ENCODE measurements around the gene LEF1. TPM values are rescaled to one million over a fixed set of nuclear protein-coding genes. Genes with fewer than 3 reads are reported as not detected.

The LEF1 gene
- total RNA-seq, 1 donor from 2014 or later = 19.4 TPM

GRCh38 chr4:108169664-108170063 is 932 bp upstream of the LEF1 start:
- H3K36me3 Mint-ChIP-seq = peaks cover 4% of the 10 kb centered on the region
- H3K4me1 Mint-ChIP-seq = peaks cover 55% of the 10 kb centered on the region
- Histone ChIP-seq H3K27ac (no peak overlapping the region), H2AFZ (replicated peaks) (no peak overlapping the region), H3K9ac (no peak overlapping the region), H3K4me2 (peak overlapping the region; percentile 98), H3K27me3 (peaks cover 89% of the 10 kb centered on the region), H3K4me3 (peak overlapping the region; percentile 71), H3K9me3 (ENCODE audit: low read depth) (no peaks in the 10 kb centered on the region), H4K20me1 (ENCODE audit: low read depth) (peaks cover 26% of the 10 kb centered on the region), H3F3A (ENCODE audit: low read depth) (peaks cover 57% of the 10 kb centered on the region), H3K79me2 (ENCODE audit: low read depth) (no peaks in the 10 kb centered on the region), H3K36me3 (no peaks in the 10 kb centered on the region), H3K4me1 (peaks cover 32% of the 10 kb centered on the region)
- peaks cover 16% of the 10 kb centered on the region for H3K27me3 Mint-ChIP-seq (ENCODE audit: insufficient read depth, low read depth)
- H3K9me3 Mint-ChIP-seq = no peaks in the 10 kb centered on the region
- peak overlapping the region; percentile 94 for H3K4me3 Mint-ChIP-seq
- peak overlapping the region; percentile 13 for H3K27ac Mint-ChIP-seq
- TF ChIP-seq EZH2phosphoT487 (IDR thresholded peaks at IDR 0.05) (no peak), CTCF (IDR thresholded peaks at IDR 0.05) (no peak), EZH2 (IDR thresholded peaks at IDR 0.05) (no peak)
- no peak for DNase-seq (ENCODE audit: low spot score)

- H3K79me2 ChIP-seq (ENCODE audit: low read depth) = no peaks in the 10 kb centered on the region
- peaks cover 89% of the 10 kb centered on the region for H3K27me3 ChIP-seq
- peak; percentile 15 for TF ChIP-seq EZH2phosphoT487 (IDR thresholded peaks at IDR 0.05)
- no peak for TF ChIP-seq EZH2 (IDR thresholded peaks at IDR 0.05)
- no peak for TF ChIP-seq CTCF (IDR thresholded peaks at IDR 0.05)
- peak overlapping the region; percentile 71 for H3K4me3 ChIP-seq
- no peak for DNase-seq (ENCODE audit: low spot score)
- H3K9me3 Mint-ChIP-seq = no peaks in the 10 kb centered on the region
- peaks cover 7% of the 10 kb centered on the region for H3K36me3 Mint-ChIP-seq
- peak overlapping the region; percentile 92 for H2AFZ ChIP-seq (replicated peaks)
- no peaks in the 10 kb centered on the region for H3K9me3 ChIP-seq (ENCODE audit: low read depth)
- H3K4me2 ChIP-seq = peak overlapping the region; percentile 98
- H3K9ac ChIP-seq = no peak overlapping the region
- H3F3A ChIP-seq (ENCODE audit: low read depth) = peaks cover 48% of the 10 kb centered on the region
- peaks cover 43% of the 10 kb centered on the region for H3K4me1 Mint-ChIP-seq
- H4K20me1 ChIP-seq (ENCODE audit: low read depth) = peaks cover 30% of the 10 kb centered on the region
- H3K36me3 ChIP-seq = no peaks in the 10 kb centered on the region
- no peak overlapping the region for H3K27ac ChIP-seq
- H3K27ac Mint-ChIP-seq = peak overlapping the region; percentile 95
- peaks cover 26% of the 10 kb centered on the region for H3K4me1 ChIP-seq
- H3K4me3 Mint-ChIP-seq = peak overlapping the region; percentile 94
- H3K27me3 Mint-ChIP-seq (ENCODE audit: insufficient read depth, low read depth) = peaks cover 16% of the 10 kb centered on the region
Observed at GRCh38 chr4:108168160-108168670, 517 bp downstream of the LEF1 start.

GRCh38 chr4:108166441-108167315 is 2.1 kb downstream of the LEF1 start:
- Mint-ChIP-seq H3K36me3 (peaks cover 16% of the 10 kb centered on the region), H3K9me3 (no peaks in the 10 kb centered on the region), H3K4me1 (peaks cover 45% of the 10 kb centered on the region), H3K27ac (peak overlapping the region; percentile 95), H3K27me3 (ENCODE audit: insufficient read depth, low read depth) (peaks cover 13% of the 10 kb centered on the region), H3K4me3 (peak overlapping the region; percentile 94)
- Histone ChIP-seq H3F3A (ENCODE audit: low read depth) (peaks cover 46% of the 10 kb centered on the region), H3K27me3 (peaks cover 89% of the 10 kb centered on the region), H3K4me2 (peak overlapping the region; percentile 98), H3K27ac (no peak overlapping the region), H3K4me1 (peaks cover 23% of the 10 kb centered on the region), H3K79me2 (ENCODE audit: low read depth) (no peaks in the 10 kb centered on the region), H3K4me3 (peak overlapping the region; percentile 71), H3K36me3 (no peaks in the 10 kb centered on the region), H4K20me1 (ENCODE audit: low read depth) (peaks cover 29% of the 10 kb centered on the region), H2AFZ (replicated peaks) (peak overlapping the region; percentile 38), H3K9me3 (ENCODE audit: low read depth) (no peaks in the 10 kb centered on the region), H3K9ac (no peak overlapping the region)
- TF ChIP-seq EZH2 (IDR thresholded peaks at IDR 0.05) (peak; percentile 75), EZH2phosphoT487 (IDR thresholded peaks at IDR 0.05) (peak; percentile 34), CTCF (IDR thresholded peaks at IDR 0.05) (peak; percentile 31)
- DNase-seq (ENCODE audit: low spot score) = peak; percentile 85

Data from neural progenitor cell (in vitro differentiated cells).